Glutamatergic neuron (in vitro differentiated cells): ENCODE results near the gene OTC. TPM values are rescaled to one million over a fixed set of nuclear protein-coding genes. Genes with fewer than 3 reads are reported as not detected.

Source experiments
- DNase-seq: peaks from one replicate; pipeline ENCODE4 v3.0.0; 2022
- H3K27ac Mint-ChIP-seq: one replicate; pipeline ENCODE4 v1.8.0; 2020; ENCODE audit warnings: mild to moderate bottlenecking, mixed read lengths, inconsistent platforms; ENCODE audit not compliant: unreplicated experiment
- H3K27me3 Mint-ChIP-seq: one replicate; pipeline ENCODE4 v1.8.0; 2020; ENCODE audit warnings: mild to moderate bottlenecking, moderate library complexity, mixed read lengths, inconsistent platforms; ENCODE audit not compliant: unreplicated experiment
- H3K36me3 Mint-ChIP-seq: one replicate; pipeline ENCODE4 v1.8.0; 2020; ENCODE audit warnings: mild to moderate bottlenecking, mixed read lengths, inconsistent platforms; ENCODE audit not compliant: unreplicated experiment
- H3K4me1 Mint-ChIP-seq: one replicate; pipeline ENCODE4 v1.8.0; 2020; ENCODE audit warnings: mild to moderate bottlenecking, low read depth, mixed read lengths, inconsistent platforms; ENCODE audit not compliant: unreplicated experiment
- H3K4me3 Mint-ChIP-seq: one replicate; pipeline ENCODE4 v1.8.0; 2020; ENCODE audit warnings: mild to moderate bottlenecking, mixed read lengths, inconsistent platforms; ENCODE audit not compliant: unreplicated experiment
- H3K9me3 Mint-ChIP-seq: one replicate; pipeline ENCODE4 v1.8.0; 2020; ENCODE audit warnings: mild to moderate bottlenecking, moderate library complexity, mixed read lengths, inconsistent platforms; ENCODE audit not compliant: unreplicated experiment
- CTCF ChIP-seq: fragments of 200-600 bp; sonication (generic); IDR thresholded peaks from one replicate; pipeline ENCODE4 v1.5.0; 2021; ENCODE audit not compliant: partially characterized antibody, unreplicated experiment
- total RNA-seq: library from RNA; stranded (reverse); fragmentation: NEBNext Ultra II Directional; extraction: Animal tissue kit (Norgen Biotek cat#: 25700); gene quantifications from one replicate; pipeline ENCODE4 v1.2.1, GENCODE V29; 2021; ENCODE audit not compliant: unreplicated experiment

The OTC gene
- total RNA-seq, 1 donor from 2014 or later = not detected

DNA sequence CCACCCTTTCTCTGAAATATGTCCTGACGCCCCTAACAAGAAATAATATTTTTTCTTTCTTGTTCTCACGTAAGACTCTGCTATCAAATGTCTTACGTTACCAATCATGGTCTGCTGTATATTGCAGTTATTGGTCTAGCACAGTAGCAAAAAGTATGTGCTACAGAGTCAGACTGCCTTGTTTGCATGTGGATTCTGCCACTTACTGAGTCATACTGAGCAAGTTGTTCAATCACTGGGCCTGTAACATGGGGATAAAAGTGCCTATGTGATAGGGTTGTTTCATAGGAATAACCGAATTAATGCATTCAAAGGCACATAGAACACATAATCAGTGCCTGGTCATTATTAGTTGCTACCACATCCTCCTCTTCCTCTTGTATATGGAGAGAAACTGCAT is 39.2 kb upstream of the OTC start:
- Mint-ChIP-seq H3K27ac (no peak overlapping the region), H3K4me1 (no peaks in the 10 kb centered on the region), H3K9me3 (no peaks in the 10 kb centered on the region), H3K36me3 (no peaks in the 10 kb centered on the region), H3K4me3 (no peak overlapping the region), H3K27me3 (no peaks in the 10 kb centered on the region)
- no peak for DNase-seq
- TF ChIP-seq CTCF = no peak

GRCh38 chrX:38315186-38315585 is 37.2 kb upstream of the OTC start:
- no peaks in the 10 kb centered on the region for H3K36me3 Mint-ChIP-seq
- no peaks in the 10 kb centered on the region for H3K9me3 Mint-ChIP-seq
- TF ChIP-seq CTCF = no peak
- no peak for DNase-seq
- H3K27ac Mint-ChIP-seq = no peak overlapping the region
- no peaks in the 10 kb centered on the region for H3K27me3 Mint-ChIP-seq
- H3K4me3 Mint-ChIP-seq = no peak overlapping the region
- no peaks in the 10 kb centered on the region for H3K4me1 Mint-ChIP-seq

GRCh38 chrX:38318196-38318595 is 34.2 kb upstream of the OTC start:
- H3K9me3 Mint-ChIP-seq = no peaks in the 10 kb centered on the region
- H3K4me3 Mint-ChIP-seq = no peak overlapping the region
- no peaks in the 10 kb centered on the region for H3K36me3 Mint-ChIP-seq
- no peak for DNase-seq
- TF ChIP-seq CTCF = no peak
- H3K4me1 Mint-ChIP-seq = no peaks in the 10 kb centered on the region
- H3K27ac Mint-ChIP-seq = no peak overlapping the region
- no peaks in the 10 kb centered on the region for H3K27me3 Mint-ChIP-seq

GRCh38 chrX:38318606-38319005 is 33.8 kb upstream of the OTC start:
- H3K9me3 Mint-ChIP-seq = no peaks in the 10 kb centered on the region
- no peaks in the 10 kb centered on the region for H3K36me3 Mint-ChIP-seq
- H3K27ac Mint-ChIP-seq = no peak overlapping the region
- no peak overlapping the region for H3K4me3 Mint-ChIP-seq
- no peaks in the 10 kb centered on the region for H3K4me1 Mint-ChIP-seq
- no peak for DNase-seq
- no peak for TF ChIP-seq CTCF
- no peaks in the 10 kb centered on the region for H3K27me3 Mint-ChIP-seq

DNA sequence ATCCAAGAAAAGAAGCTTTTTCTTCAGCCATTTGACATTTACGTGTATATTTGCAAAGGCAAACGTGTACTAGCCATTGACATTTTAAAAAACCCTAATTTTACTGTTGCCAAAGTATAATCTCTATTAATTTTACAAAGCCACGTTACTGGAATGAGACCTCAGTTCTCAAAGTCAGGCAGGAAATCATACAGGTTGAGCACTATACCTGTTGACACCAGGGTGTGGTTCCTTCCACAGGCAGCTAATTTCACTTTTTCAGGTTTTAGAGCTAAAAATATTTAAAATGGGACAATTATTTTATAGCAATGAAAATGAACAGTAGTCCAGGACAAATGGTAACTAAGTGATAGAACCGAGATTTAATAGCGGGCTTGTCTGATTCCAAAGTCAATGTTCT is 31.6 kb upstream of the OTC start:
- Mint-ChIP-seq H3K9me3 (no peaks in the 10 kb centered on the region), H3K4me1 (no peaks in the 10 kb centered on the region), H3K36me3 (no peaks in the 10 kb centered on the region), H3K27ac (no peak overlapping the region), H3K4me3 (no peak overlapping the region), H3K27me3 (no peaks in the 10 kb centered on the region)
- DNase-seq = no peak
- no peak for TF ChIP-seq CTCF
